Sciatic nerve (tissue), 2 donors: ENCODE measurements around the gene SLC39A11. TPM values are rescaled to one million over a fixed set of nuclear protein-coding genes. Genes with fewer than 3 reads are reported as not detected.
"Not testable (repeated sequence)": the region's sequence is repeated elsewhere in the genome, so short reads cannot be mapped to it uniquely, and the experiment has no call there.

Experiments used
- ATAC-seq: fragments of 200-7000 bp; cut with Tn5 transposase; one replicate; pipeline ENCODE4 v1.9.1; 2020; ENCODE audit warnings: mild to moderate bottlenecking, moderate library complexity
- DNase-seq: peaks from one replicate; pipeline ENCODE4 v3.0.0-alpha.2; 2020; ENCODE audit warnings: low spot score
- intact Hi-C: fragments of 100-400 bp; cut with DNase I; formaldehyde crosslinking; loops from one replicate; pipeline ENCODE4 v1.14.2; 2022
- total RNA-seq: library from RNA; stranded (reverse); fragmentation: NEBNext Ultra II Directional; extraction: Animal tissue kit (Norgen Biotek cat#: 25700); gene quantifications from one replicate; pipeline ENCODE4 v1.2.1, GENCODE V29; 2021
- donor health status: DM: no; HTN: no; CAD: no.
- donor health status: DM: no; HTN: no; CAD: no.

SLC39A11 gene
- total RNA-seq, 1 donor from 2014 or later: 22.7 TPM

DNA sequence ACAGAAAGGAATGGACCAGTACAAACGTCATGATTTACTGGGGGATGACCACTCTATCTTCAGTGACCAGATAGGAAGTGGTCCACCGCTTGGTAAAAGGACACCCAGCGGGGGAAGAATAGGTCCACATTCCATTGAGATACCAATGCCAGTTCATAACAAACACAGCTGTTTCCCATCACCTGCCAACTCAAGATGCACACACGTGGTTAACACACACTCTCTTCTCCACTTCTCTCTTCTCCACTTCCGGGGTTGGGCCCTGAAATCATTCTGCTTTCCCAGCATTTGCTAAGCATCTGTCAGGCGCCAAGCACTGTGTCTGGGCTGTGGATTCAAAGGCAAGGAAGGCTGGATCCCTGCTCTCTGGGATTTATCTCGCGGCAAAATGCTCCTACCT lies 175.5 kb downstream of the SLC39A11 start:
- DNase-seq (no peak), ATAC-seq (no peak)
- intact Hi-C loops: no loop called here

DNA sequence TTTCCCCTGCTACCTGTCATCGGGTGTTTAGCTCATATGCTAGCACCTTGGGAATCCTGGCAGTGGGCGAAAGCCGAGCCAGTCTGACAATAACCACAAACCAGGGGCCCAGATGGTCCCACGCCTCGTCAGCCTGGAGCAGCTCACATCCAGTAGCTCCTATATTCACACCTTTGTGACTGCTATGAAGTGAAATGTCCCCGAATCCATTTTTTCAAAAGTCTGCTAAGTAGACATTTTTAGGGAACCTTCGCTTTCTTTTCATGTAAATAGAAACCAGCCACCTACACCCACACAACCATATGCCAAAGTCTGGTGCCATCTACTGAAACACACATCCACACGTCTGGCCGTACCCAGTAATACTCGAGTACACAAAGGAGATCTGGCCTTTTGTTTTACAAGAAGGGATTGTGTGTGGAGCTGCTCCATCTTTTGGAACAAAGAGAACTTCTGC lies 176.8 kb downstream of the SLC39A11 start:
- intact Hi-C loops: no loop called here
- DNase-seq (no peak), ATAC-seq (no peak)

GRCh38 chr17:72913142-72913682 lies 179.3 kb downstream of the SLC39A11 start:
- no peak for ATAC-seq
- DNase-seq: no peak
- intact Hi-C loops: no loop called here

DNA sequence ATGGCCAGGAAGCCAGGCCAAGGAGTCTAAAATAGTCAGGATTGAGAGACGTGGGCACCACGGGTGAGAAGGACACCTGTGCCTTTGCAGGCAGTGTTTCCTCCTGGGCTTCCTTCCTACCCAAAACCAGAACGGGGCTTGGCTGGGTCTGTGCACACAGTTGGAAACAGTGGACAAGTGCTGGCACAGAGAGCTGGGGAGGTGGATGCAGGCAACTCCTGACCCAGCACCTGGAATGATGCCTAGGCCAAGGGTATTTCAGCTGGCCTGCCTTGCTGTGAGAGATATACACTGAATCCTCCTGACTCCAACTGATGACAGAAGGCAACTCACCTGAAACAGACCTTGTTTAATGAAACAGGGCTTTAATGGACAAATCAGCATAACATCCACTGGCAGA lies 186.2 kb downstream of the SLC39A11 start:
- DNase-seq: no peak
- no peak for ATAC-seq
- intact Hi-C loops: no loop called here

DNA sequence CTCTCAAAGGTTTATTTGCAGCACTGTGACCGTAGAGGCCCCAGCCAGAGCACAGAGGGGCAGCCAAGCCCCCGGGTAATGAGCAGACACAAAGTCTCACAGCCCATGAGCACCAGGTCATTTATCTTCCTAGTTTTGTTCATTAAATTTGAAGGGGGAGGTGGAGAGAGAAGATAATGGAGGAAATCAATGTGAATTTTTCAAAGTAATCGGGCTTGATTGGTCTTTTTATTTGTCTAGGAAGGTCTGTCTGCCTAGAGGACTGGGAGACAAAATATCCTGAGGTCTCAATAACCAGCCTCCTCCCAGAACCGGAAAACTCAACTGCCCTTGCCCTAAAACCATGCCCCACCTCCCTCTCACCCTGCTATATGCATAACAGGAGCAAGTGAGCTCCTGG lies 189.0 kb downstream of the SLC39A11 start:
- ATAC-seq (no peak), DNase-seq (no peak)
- intact Hi-C loops: no loop called here

DNA sequence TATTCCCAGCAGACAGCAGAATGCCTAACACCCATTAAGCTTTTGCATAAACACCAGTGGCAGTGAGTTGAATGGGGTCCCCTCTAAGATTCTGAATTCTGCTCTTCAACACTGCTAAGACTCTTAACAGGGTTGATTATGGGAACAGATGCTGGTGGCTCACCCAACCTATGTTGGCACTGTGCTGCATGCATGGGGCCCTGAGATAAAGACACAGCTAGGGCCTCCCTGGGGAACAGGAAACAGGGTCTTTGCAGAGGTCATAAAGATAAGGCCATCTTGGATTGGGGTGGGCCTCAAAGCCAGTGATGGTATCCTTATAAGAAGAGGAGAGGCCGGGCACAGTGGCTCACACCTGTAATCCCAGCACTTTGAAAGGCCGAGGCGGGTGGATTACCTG lies 190.8 kb downstream of the SLC39A11 start:
- intact Hi-C loops: no loop called here
- ATAC-seq: no peak
- DNase-seq: no peak

DNA sequence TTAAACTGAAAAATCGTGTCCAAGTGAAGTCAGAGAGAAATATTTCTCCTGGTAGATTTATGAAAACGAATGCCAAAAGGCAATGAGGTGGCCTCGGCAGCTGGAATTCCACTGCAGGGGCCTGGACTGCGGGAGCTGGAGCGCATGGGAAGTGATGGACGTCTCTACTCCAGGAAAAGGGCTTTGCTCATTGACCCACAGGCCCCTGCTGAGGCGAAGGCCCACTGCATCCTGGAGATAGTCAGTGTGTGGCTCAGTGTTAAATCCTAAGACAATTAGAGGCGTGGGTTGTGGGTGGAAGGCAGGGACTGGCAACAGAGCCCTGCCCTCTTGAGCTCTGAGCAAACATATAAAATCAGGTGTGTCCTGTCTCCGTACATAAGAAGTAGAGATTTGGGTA lies 191.4 kb downstream of the SLC39A11 start:
- ATAC-seq: no peak
- DNase-seq: no peak
- intact Hi-C loops: no loop called here

GRCh38 chr17:72900654-72900971 lies 191.9 kb downstream of the SLC39A11 start:
- ATAC-seq: no peak
- no peak for DNase-seq
- intact Hi-C loops: no loop called here

- intact Hi-C loops: no loop called here
- no peak for DNase-seq
- ATAC-seq: no peak
Observed at GRCh38 chr17:72898725-72899124, 193.8 kb downstream of the SLC39A11 start.

GRCh38 chr17:72896288-72896687 lies 196.2 kb downstream of the SLC39A11 start:
- DNase-seq, ATAC-seq, intact Hi-C loops: not testable (repeated sequence)

- ATAC-seq: no peak
- DNase-seq: no peak
- intact Hi-C loops: no loop called here
Observed at GRCh38 chr17:72891627-72892026, 200.9 kb downstream of the SLC39A11 start.

DNA sequence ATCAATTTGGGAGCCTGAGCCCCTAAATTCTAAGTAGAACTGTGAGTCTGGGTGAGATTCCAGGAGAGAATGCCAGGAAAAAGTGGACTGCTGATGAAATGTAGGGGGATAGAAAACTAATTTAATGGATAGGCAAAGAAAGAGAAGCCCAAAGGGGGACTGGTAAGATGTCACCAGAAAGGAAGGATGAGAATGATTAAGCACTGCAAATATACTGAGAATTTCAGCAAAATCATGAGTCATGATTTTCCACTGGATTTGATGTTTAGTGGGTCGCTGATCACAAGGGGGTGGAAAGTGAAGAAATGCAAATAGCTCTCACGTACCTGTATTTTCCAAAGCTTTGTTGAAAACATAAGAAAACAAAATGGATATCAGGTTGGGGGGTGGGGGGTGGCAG lies 201.8 kb downstream of the SLC39A11 start:
- intact Hi-C loops: no loop called here
- DNase-seq: no peak
- no peak for ATAC-seq

GRCh38 chr17:72887917-72888316 lies 204.6 kb downstream of the SLC39A11 start:
- DNase-seq (no peak), ATAC-seq (no peak)
- intact Hi-C loops: no loop called here

DNA sequence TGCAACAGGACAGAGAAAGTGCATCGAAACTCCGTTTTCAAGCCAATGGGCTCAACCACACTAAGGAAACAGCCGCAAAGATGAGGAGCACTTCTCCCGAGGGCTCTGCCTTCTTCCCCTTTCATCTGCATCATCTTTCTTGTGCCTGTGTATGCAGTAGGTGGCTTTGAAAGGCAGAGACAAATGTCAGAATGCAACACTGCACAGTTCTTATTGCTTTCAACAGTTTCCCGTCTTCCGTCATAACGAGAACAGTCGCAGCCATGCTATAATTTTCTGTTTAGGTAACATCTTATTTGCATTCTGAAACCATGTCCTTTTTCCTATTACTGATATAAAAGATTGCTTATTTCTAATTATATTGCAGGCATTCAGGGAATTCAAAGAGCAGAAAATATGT lies 205.2 kb downstream of the SLC39A11 start:
- no peak for ATAC-seq
- DNase-seq: no peak
- intact Hi-C loops: no loop called here

GRCh38 chr17:72886622-72887021 lies 205.9 kb downstream of the SLC39A11 start:
- ATAC-seq (no peak), DNase-seq (no peak)
- intact Hi-C loops: no loop called here

- DNase-seq: no peak
- intact Hi-C loops: no loop called here
Observed at GRCh38 chr17:72884066-72884465, 208.4 kb downstream of the SLC39A11 start.

DNA sequence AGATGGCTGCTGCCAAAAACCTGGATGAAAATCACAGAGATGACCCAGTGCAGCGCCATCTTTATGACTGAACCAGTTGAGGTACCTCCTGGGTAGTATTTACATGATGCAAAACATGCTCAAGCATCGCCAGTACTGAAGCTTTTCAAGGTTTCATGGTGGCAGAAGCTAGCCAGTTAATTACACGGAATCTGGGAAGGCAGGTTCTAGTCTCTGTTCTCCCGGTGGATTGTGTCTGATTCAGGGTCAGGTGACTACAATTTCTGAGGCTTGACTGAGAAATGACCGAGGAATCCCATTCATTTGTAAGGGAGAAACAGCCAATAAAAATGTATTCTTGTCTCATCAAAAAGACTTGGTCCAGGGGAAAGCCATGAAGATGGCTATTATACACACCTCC lies 209.1 kb downstream of the SLC39A11 start:
- intact Hi-C loops: no loop called here
- ATAC-seq: no peak
- no peak for DNase-seq

More at GRCh38 chr17:72884066-72884465, 208.4 kb downstream of the SLC39A11 start:
- ATAC-seq: no peak

DNA sequence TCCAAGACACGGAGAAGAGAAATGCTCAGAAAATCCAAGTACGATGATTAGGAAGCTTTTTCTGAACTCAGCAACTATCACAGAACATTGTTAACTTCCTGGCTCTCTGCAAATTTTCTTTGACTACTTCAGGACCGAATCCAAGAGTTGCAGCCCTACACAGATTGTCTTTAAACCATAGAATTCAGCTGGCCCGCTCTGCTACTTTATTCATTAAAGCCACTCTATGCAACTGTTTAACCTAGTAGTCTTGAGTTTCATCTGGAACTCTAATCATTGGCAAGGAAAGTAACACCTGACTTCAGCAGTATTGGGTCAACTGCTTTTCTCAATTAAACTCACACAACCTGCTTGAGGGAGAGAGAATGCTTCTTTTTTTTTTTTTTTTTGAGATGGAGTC lies 210.1 kb downstream of the SLC39A11 start:
- intact Hi-C loops: no loop called here
- no peak for ATAC-seq

DNA sequence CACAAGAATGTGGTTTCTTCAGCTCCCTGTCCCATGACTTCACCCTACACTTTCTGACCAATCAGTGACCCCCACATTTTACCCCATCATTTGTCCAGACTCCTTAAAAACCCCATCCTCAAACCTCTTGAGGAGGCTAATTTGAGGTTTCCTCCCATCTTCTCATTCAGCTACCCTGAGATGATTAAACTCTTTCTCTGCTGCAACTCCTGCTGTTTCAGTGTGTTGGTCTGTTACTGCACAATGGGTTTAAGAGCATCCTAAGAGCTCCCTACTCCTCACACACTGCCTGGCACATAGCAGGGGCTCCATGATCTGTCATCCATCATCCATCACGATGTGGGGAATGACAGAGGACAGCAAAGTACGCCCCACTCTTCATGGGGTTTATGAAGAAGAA lies 212.6 kb downstream of the SLC39A11 start:
- intact Hi-C loops: no loop called here
- no peak for DNase-seq
- no peak for ATAC-seq

More for the DNA sequence above, 210.1 kb downstream of the SLC39A11 start:
- DNase-seq: no peak

GRCh38 chr17:72878975-72879660 lies 213.4 kb downstream of the SLC39A11 start:
- no peak for ATAC-seq
- intact Hi-C loops: no loop called here
- no peak for DNase-seq

DNA sequence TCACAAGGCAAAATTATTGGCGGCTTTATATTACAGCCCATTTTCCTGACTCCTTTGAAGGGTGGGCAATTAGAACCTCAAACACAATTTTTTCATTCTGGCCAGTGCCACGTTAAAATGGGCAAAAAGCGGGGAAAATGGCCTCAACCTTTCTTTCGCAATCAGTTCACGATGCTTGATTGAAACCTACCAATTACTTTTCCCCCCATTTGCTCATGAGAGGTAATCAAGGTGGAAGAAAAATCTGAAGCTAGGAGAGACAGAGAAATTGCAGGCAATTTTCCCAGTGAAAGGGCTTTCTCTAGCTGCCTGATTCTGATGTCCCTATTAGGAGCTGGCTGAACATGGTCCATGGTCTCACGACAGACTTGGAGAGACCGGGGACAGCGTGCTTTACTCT lies 215.1 kb downstream of the SLC39A11 start:
- no peak for ATAC-seq
- intact Hi-C loops: no loop called here
- no peak for DNase-seq
